ENCODE measurements around the gene DRGX. TPM values are rescaled to one million over a fixed set of nuclear protein-coding genes. Genes with fewer than 3 reads are reported as not detected.

The DRGX gene
- total and polyA plus RNA-seq, 9 donors: not detected

DNA sequence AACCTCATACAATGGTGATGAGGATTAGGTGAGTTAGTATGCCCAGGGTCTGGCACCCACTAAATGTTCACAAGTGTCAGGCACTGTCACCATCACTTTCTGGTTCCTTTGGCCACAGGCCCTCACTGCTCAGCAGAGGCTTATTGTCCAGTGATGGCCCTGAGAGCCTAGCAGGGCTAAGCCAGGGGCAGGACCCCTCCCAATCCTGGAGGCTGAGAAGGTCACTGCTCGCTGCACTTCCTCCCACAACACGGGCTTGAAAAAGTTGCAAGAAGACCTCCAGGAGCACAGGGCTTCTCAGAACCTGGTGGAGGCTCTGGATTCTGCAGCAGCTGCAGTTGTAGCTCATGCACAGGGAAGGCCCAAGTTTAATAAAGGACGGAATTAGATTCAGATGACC is 48.1 kb downstream of the DRGX start:
- Histone ChIP-seq H3K9me3 (peaks cover 0 to 4% of the 10 kb centered on the region in 2 donors), H3K4me3 (no peak overlapping the region), H3K36me3 (no peaks in the 10 kb centered on the region), H3K4me1 (ENCODE audit: insufficient read depth) (no peaks in the 10 kb centered on the region), H3K27ac (no peak overlapping the region), H3K27me3 (no peaks in the 10 kb centered on the region)
- 61 to 83% (median 75%) methylated on average over 3 of the region's 3 CpGs for WGBS, 3 donors
- no peak for DNase-seq
- intact Hi-C loops (cut with DNase I): no loop called here
- TF ChIP-seq EP300 (IDR thresholded peaks at IDR 0.05) (no peak), POLR2A (IDR thresholded peaks at IDR 0.05) (no peak)
- TF ChIP-seq, protein P1, sequence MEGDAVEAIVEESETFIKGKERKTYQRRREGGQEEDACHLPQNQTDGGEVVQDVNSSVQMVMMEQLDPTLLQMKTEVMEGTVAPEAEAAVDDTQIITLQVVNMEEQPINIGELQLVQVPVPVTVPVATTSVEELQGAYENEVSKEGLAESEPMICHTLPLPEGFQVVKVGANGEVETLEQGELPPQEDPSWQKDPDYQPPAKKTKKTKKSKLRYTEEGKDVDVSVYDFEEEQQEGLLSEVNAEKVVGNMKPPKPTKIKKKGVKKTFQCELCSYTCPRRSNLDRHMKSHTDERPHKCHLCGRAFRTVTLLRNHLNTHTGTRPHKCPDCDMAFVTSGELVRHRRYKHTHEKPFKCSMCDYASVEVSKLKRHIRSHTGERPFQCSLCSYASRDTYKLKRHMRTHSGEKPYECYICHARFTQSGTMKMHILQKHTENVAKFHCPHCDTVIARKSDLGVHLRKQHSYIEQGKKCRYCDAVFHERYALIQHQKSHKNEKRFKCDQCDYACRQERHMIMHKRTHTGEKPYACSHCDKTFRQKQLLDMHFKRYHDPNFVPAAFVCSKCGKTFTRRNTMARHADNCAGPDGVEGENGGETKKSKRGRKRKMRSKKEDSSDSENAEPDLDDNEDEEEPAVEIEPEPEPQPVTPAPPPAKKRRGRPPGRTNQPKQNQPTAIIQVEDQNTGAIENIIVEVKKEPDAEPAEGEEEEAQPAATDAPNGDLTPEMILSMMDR (IDR thresholded peaks at IDR 0.05): no peak

DNA sequence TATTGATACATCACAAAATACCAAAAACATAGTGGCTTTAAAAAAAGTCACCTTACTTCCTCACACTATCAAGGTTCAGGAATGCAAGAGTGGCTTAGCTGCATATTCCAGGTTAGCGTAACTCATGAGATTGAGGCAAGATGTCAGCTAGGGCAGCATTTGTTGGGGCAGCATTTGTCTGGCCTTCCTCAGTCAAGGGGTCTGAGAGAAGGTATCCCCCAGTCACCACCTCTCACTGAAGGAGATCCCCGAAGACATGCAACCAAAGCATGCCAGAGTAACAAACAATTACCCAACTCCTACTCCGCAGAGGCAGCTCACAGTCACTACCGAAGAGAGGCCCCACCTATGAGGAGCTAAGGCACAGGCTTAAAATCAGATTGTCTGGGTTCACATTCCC is 48.5 kb downstream of the DRGX start:
- Histone ChIP-seq H3K27ac (no peak overlapping the region), H3K36me3 (no peaks in the 10 kb centered on the region), H3K4me1 (ENCODE audit: insufficient read depth) (no peaks in the 10 kb centered on the region), H3K9me3 (peaks cover 0 to 4% of the 10 kb centered on the region in 2 donors), H3K27me3 (no peaks in the 10 kb centered on the region), H3K4me3 (no peak overlapping the region)
- no peak for DNase-seq
- TF ChIP-seq EP300 (IDR thresholded peaks at IDR 0.05): no peak
- TF ChIP-seq POLR2A (IDR thresholded peaks at IDR 0.05): no peak
- TF ChIP-seq, protein P1 (IDR thresholded peaks at IDR 0.05): no peak
- intact Hi-C loops (cut with DNase I): no loop called here
- 87 to 90% (median 88%) methylated on average over 4 of the region's 4 CpGs for WGBS, 3 donors

DNA sequence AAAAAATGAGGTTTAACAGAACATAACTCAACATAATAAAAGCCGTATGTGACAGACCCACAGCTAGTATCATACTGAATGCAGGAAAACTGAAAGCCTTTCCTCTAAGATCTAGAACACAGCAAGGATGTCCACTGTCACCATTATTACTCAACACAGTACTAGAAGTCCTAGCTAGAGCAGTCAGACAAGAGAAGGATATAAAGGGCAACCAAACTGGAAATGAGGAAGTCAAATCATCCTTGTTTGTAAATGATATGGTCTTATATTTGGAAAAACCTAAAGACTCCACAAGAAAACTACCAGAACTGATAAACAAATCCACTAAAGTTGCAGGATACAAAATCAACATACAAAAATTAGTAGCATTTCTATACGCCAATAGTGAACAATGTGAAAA is 51.0 kb downstream of the DRGX start:
- no peaks in the 10 kb centered on the region for H3K4me1 ChIP-seq (ENCODE audit: insufficient read depth)
- intact Hi-C loops (cut with DNase I): no loop called here
- no peak overlapping the region for H3K27ac ChIP-seq
- TF ChIP-seq, protein P1 (IDR thresholded peaks at IDR 0.05): no peak
- TF ChIP-seq EP300 (IDR thresholded peaks at IDR 0.05): no peak
- TF ChIP-seq POLR2A (IDR thresholded peaks at IDR 0.05): no peak
- H3K27me3 ChIP-seq: no peaks in the 10 kb centered on the region
- H3K9me3 ChIP-seq: no peaks in the 10 kb centered on the region
- H3K4me3 ChIP-seq: no peak overlapping the region
- 63 to 66% (median 64%) methylated on average over 2 of the region's 2 CpGs for WGBS, 3 donors
- DNase-seq: no peak
- H3K36me3 ChIP-seq: no peaks in the 10 kb centered on the region

DNA sequence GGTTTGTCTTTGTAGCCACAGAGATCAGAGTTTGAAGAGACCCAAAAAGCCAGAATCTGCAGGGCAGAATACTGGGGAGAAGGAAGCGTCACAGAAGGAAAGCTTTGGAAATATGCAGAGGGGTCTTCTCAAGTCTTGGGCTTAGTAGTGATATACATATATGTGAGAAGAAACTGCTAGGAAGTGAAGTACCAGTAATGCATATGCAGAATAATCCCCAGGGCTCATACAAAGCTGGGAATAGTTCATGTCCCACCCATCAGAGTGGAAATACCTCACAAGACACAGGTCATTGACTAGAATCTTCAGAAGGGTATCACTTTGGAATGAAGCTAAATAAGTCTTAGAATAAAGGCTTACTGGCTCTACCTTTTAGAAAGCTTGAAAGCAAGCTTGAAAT is 57.3 kb downstream of the DRGX start:
- intact Hi-C loops (cut with DNase I): no loop called here
- Histone ChIP-seq H3K27ac (no peak overlapping the region), H3K4me1 (ENCODE audit: insufficient read depth) (no peaks in the 10 kb centered on the region), H3K9me3 (no peaks in the 10 kb centered on the region), H3K27me3 (no peaks in the 10 kb centered on the region), H3K4me3 (no peak overlapping the region), H3K36me3 (no peaks in the 10 kb centered on the region)
- TF ChIP-seq, protein P1 (IDR thresholded peaks at IDR 0.05): no peak
- TF ChIP-seq EP300 (IDR thresholded peaks at IDR 0.05): no peak
- no peak for TF ChIP-seq POLR2A (IDR thresholded peaks at IDR 0.05)
- 74 to 88% (median 88%) methylated on average over 1 of the region's 1 CpG for WGBS, 3 donors
- DNase-seq: no peak
